OCI-LY3 (cell line): ENCODE results near the gene COLEC11.

Source experiments
- H2AFZ ChIP-seq: fragments of 200-600, 300-600 bp; shearing (Covaris generic); 2 replicates; pipeline ENCODE4 v1.6.0; 2014; ENCODE audit warnings: antibody characterized with exemption, low read depth, low read length
- H3K27ac ChIP-seq: fragments of 200-600, 300-600 bp; sonication (generic); 2 replicates; pipeline ENCODE4 v1.5.1; 2014; ENCODE audit warnings: mild to moderate bottlenecking, low read length, moderate library complexity, mixed read lengths
- H3K27me3 ChIP-seq: fragments of 200-600, 300-600 bp; sonication (generic); 2 replicates; pipeline ENCODE4 v1.6.1; 2014; ENCODE audit warnings: low read depth, low read length, mixed read lengths
- H3K36me3 ChIP-seq: fragments of 200-600, 300-600 bp; sonication (generic); replicated peaks from 2 replicates; pipeline ENCODE3; 2014; ENCODE audit warnings: low read depth, low read length, mixed read lengths
- H3K4me1 ChIP-seq: fragments of 300-600, 200-600 bp; sonication (generic); 2 replicates; pipeline ENCODE4 v1.6.1; 2014; ENCODE audit warnings: low read length, mixed read lengths
- H3K4me2 ChIP-seq: fragments of 200-600, 300-600 bp; sonication (generic); 2 replicates; pipeline ENCODE4 v1.6.1; 2014; ENCODE audit warnings: low read length, mixed read lengths
- H3K4me3 ChIP-seq: fragments of 300-600, 200-600 bp; sonication (generic); 2 replicates; pipeline ENCODE4 v1.5.1; 2014; ENCODE audit warnings: antibody characterized with exemption, mild to moderate bottlenecking, low read length, moderate library complexity
- H3K79me2 ChIP-seq: fragments of 300-600, 200-600 bp; shearing (Covaris generic); 2 replicates; pipeline ENCODE4 v1.6.1; 2014; ENCODE audit warnings: mild to moderate bottlenecking, low read length, mixed read lengths
- H3K9ac ChIP-seq: fragments of 300-600, 200-600 bp; shearing (Covaris generic); 2 replicates; pipeline ENCODE4 v1.6.0; 2014; ENCODE audit warnings: mild to moderate bottlenecking, low read length, moderate library complexity
- H3K9me3 ChIP-seq: fragments of 200-600, 300-600 bp; shearing (Covaris generic); 2 replicates; pipeline ENCODE4 v1.6.1; 2014; ENCODE audit warnings: low read length, mixed read lengths; ENCODE audit not compliant: insufficient read depth
- H4K20me1 ChIP-seq: fragments of 200-600, 300-600 bp; sonication (generic); 2 replicates; pipeline ENCODE4 v1.6.1; 2016; ENCODE audit warnings: low read length, mixed read lengths; ENCODE audit not compliant: insufficient read depth
- CTCF ChIP-seq: fragments of 200-600, 300-600 bp; sonication (generic); IDR thresholded peaks from 2 replicates; pipeline ENCODE4 v1.5.1; 2014; ENCODE audit warnings: antibody characterized with exemption, low read length, low read depth
- EZH2phosphoT487 ChIP-seq: fragments of 200-600 bp; shearing (Covaris generic); IDR thresholded peaks from 2 replicates; pipeline ENCODE4 v1.6.1; 2018; ENCODE audit warnings: antibody characterized with exemption, mixed run types, low read depth

Gene COLEC11

GRCh38 chr2:3644246-3644525 lies 49.3 kb downstream of the COLEC11 start:
- no peak overlapping the region for H2AFZ ChIP-seq
- H3K4me3 ChIP-seq, result no peak overlapping the region
- H3K27me3 ChIP-seq, result no peaks in the 10 kb centered on the region
- H3K4me2 ChIP-seq, result no peak overlapping the region
- peaks cover 5% of the 10 kb centered on the region; the same call in 1 of the 2 replicates for H3K4me1 ChIP-seq
- H3K79me2 ChIP-seq, result no peaks in the 10 kb centered on the region
- TF ChIP-seq EZH2phosphoT487 (no peak), CTCF (no peak)
- H3K9me3 ChIP-seq, result no peaks in the 10 kb centered on the region
- H3K36me3 ChIP-seq, result no peaks in the 10 kb centered on the region
- H3K9ac ChIP-seq, result no peak overlapping the region
- no peak overlapping the region for H3K27ac ChIP-seq
- no peaks in the 10 kb centered on the region for H4K20me1 ChIP-seq

GRCh38 chr2:3644891-3645605 lies 50.1 kb downstream of the COLEC11 start:
- Histone ChIP-seq H4K20me1 (no peaks in the 10 kb centered on the region), H2AFZ (no peak overlapping the region), H3K27me3 (no peaks in the 10 kb centered on the region), H3K4me2 (no peak overlapping the region), H3K4me1 (peaks cover 5% of the 10 kb centered on the region; the same call in 1 of the 2 replicates), H3K4me3 (no peak overlapping the region), H3K79me2 (no peaks in the 10 kb centered on the region), H3K9ac (no peak overlapping the region), H3K27ac (no peak overlapping the region), H3K9me3 (no peaks in the 10 kb centered on the region), H3K36me3 (no peaks in the 10 kb centered on the region)
- no peak for TF ChIP-seq CTCF
- no peak for TF ChIP-seq EZH2phosphoT487

GRCh38 chr2:3645745-3646389 lies 51.0 kb downstream of the COLEC11 start:
- TF ChIP-seq EZH2phosphoT487, result no peak
- TF ChIP-seq CTCF, result no peak
- Histone ChIP-seq H3K9ac (no peak overlapping the region), H3K27me3 (no peaks in the 10 kb centered on the region), H3K4me1 (peaks cover 10% of the 10 kb centered on the region), H3K36me3 (no peaks in the 10 kb centered on the region), H4K20me1 (no peaks in the 10 kb centered on the region), H3K9me3 (no peaks in the 10 kb centered on the region), H3K27ac (no peak overlapping the region), H2AFZ (no peak overlapping the region), H3K4me2 (no peak overlapping the region), H3K4me3 (no peak overlapping the region), H3K79me2 (no peaks in the 10 kb centered on the region)

- Histone ChIP-seq H2AFZ (no peak overlapping the region), H3K79me2 (no peaks in the 10 kb centered on the region), H3K4me2 (no peak overlapping the region), H3K36me3 (no peaks in the 10 kb centered on the region), H3K9ac (no peak overlapping the region), H4K20me1 (no peaks in the 10 kb centered on the region), H3K9me3 (no peaks in the 10 kb centered on the region), H3K27ac (no peak overlapping the region), H3K4me1 (peaks cover 12% of the 10 kb centered on the region), H3K27me3 (no peaks in the 10 kb centered on the region), H3K4me3 (no peak overlapping the region)
- TF ChIP-seq EZH2phosphoT487 (no peak), CTCF (no peak)
Measured at GRCh38 chr2:3646446-3646845, 51.5 kb downstream of the COLEC11 start.
